ENCODE results near the gene RBM34.

RBM34 gene

DNA sequence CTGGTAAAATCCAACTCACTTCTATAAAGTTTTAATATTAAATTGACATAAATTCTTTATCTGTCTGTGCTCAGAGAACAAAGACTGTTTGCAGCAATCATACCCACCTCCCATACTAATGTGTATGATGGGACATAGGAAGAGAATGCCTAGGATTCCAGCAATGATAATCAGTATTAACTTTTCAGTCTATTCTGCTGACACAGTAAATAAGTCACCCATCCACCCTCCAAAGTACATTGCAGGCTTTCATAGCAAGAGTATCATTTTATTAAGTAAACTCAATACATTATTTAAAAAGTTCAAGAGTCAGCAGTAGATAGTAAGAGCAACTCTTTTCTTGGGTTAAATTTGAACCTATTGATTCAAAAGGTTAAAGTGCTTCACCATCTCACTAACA, 8.8 kb downstream of the RBM34 start:
- DNase-seq: no peak

DNA sequence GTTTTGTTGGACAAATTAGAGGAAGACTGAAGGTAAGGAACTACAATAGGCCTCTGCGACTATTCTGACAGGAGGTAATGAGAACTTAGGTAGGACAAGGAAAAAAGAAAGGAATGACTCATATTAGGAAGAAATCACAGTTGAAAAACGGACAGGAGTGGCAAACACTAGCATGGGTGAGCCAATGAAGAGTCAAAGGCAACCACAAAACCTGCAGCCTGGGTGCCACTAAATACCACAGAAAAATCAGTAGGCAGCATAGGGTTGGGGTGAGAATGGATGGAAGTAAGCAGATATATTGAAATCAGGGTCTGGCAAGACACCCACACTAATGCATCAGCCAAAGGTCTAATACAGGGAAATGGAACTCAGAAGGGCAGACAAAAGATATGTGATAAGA, 10.0 kb downstream of the RBM34 start:
- DNase-seq: no peak

DNA sequence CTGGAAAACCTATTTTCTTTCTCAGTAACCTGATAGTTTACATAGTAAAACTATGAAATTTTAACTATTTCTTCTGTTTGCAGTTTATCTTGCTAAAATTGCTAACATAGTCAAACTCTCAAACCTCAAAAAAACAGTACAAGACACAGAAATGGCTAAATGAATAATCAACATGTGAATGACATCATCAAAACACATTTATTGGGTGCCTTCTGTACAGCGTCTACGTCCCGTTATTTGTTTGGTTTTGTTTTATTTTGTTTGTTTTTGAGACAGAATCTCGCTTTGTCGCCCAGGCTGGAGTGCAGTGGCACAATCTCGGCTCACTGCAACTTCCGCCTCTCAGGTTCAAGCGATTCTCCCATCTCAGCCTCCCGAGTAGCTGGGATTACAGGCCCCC, 11.2 kb downstream of the RBM34 start:
- no peak for DNase-seq

DNA sequence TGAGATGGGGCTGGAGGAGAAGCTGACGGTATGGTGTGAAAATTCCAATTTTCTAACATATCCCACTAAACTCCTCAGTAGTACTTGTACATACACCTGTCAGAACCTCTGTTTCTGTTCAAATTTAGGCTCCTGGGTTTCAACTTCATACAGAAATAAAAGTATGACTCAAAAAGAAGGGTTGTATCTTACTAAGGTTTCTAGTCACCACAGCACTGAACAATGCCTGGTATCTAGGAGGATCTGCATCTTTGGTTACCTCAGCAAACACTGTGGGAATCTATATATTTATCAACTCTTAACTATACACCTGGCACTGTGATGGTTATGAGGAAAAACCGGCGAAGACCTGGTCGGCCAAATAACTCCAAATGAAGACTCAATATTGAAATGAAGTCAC, 13.8 kb downstream of the RBM34 start:
- DNase-seq: no peak

DNA sequence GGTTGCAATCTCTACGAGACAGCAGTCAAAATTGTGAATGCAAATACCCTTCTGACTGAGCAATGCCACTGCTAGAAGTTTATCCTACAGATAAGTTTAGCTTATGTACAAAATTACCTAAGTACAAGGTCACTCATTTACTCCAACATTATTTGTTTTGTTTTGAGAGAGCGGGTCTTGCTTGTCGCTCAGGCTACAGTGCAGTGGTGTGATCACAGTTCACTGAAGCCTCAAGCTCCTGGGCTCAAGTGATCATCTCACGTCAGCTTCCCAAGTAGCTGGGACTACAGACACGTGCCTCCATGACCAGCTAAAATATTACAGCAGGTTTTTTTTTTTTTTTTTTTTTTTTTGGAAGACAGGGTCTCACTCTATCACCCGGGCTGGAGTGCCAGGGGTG, 15.4 kb downstream of the RBM34 start:
- no peak for DNase-seq

DNA sequence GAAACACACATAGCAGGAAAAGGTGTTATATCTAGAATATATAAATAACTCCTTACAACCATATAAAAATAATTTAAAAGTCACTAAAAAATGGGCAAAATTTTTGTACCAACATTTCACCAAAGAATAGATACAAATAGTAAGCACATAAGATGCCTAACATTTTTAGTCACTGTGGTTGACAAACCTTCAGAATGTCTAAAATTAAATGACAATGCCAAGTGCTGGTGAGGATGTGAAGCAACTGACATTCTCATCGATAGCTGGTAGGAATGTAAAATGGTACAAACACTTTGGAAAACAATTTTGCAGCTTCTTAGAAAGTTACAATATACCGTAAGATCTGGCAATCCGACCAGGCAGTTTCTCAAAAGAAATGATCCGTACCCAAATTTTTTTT, 18.1 kb downstream of the RBM34 start:
- DNase-seq: no peak

DNA sequence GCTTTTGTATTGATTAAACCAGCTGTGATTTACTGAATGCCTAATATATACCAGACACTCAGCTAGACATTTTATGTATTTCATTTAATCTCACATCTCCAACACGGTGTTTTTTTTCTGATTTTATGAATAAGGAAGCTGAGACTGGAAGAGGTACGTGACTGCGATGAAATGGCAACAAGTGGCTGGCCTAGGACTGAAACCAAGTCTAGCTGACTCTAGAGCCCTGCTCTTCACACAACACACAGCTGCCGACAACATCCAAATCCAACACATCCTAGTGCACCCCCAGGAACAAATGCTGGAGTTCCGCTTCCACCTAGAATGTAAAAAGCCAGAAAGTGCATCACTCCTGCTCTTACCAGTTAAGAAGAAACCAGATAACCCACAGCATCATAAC, 21.7 kb downstream of the RBM34 start:
- DNase-seq: no peak

DNA sequence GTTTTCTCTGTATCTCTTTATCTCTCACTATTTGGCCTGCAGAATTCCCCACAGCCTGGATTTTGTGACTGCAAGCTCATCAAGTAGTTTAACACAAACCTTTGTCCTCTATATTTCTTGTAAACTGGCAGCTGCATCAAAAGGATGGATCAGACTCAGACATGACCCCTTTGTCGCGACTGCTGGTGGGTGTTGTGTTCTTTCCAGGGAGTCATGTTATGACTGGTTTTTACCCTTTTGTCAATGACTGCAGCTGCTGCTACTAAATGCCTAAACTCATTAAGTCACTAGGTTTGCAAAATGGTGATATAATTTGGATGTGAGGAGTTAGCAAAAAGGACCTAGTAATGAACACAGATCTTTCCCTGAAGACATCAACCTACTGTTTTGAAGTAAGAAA, 22.2 kb downstream of the RBM34 start:
- no peak for DNase-seq

DNA sequence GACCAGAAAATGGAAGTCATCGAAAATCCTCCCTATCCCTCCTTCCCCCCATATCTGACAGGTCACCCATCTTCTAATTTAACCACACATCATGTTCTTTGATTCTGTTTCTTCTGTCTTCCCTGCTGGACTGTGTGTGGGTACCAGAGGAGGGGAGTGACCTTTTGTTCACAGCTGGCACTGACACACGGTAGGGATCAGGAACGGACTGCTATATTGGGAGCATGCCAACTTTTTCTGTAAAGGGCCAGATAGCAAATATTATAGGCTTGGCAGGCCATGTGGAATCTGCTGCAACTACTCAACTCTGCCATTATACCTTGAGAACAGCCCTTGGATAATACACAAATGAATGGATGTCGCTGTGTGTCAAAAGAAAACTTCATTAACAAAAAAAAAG, 24.9 kb downstream of the RBM34 start:
- DNase-seq: no peak

DNA sequence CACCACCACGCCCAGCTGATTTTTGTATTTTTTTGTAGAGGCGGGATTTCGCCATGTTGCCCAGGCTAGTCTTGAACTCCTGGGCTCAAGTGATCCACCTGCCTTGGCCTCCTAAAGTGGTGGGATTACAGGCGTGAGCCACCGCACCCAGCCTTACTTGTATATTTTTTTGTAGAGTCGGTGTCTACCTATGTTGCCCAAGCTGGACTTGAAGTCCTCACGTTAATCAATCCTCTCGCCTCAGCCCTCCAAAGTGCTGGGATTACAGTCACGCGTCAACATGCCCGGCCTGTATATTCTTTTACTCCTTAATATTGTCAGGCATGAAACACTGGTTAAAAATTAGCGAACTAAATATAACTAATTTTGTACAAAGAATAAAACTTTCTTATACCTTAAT, 26.9 kb downstream of the RBM34 start:
- no peak for DNase-seq

DNA sequence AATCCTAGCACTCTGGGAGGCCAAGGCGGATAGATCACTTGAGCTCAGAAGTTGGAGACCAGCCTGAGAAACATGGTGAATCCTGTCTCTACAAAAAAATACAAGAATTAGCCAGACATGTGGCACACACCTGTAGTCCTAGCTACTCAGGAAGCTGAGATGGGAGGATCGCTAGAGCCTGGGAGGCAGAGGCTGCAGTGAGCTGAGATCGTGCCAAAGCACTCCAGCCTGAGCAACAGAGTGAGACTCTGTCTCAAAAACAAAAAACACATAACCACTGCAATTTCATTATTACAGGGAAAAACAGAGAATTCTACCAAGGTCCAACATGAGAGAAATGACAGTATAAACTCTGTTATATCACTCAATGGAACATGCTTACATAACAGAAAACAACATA, 28.0 kb downstream of the RBM34 start:
- no peak for DNase-seq

DNA sequence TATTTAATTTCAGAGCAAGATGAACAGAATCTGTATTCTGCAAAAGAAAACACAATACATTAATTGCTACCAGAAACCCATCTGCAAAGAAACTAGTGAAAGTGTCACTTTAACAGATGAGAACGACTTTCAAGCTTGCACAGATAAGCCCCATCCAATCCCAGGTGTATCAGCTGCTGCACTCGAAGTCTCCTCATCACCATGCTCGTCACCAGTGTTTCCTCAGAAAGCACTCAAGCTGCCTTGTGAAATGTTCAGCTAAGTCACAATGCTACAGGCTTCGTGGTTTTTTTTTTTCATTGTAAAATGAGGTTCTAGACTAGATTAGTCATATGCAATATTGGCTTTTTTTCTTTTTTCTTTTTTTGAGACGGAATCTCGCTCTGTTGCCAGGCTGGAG, 29.1 kb downstream of the RBM34 start:
- no peak for DNase-seq

DNA sequence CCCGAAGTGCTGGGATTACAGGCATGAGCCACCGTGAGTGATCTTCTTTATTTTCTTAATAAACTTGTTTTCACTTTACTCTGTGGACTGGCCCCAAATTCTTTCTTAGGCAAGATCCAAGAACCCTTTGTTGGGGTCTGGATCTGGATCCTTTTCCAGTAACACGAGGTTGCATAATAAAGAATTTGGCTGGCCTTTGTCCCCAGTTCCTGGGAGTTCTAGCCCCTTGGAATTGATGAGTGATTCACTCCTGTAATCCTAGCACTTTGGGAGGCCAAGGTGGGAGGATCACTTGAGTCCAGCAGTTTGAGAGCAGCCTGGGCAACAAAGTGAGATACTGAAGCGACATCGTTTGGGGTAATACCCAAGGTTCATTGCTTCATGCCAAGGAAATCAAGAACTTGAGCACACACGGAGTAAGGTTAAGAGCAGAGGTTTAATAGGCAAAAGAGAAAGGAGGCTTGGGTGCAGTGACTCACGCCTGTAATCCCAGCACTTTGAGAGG, 30.2 kb downstream of the RBM34 start:
- no peak for DNase-seq

DNA sequence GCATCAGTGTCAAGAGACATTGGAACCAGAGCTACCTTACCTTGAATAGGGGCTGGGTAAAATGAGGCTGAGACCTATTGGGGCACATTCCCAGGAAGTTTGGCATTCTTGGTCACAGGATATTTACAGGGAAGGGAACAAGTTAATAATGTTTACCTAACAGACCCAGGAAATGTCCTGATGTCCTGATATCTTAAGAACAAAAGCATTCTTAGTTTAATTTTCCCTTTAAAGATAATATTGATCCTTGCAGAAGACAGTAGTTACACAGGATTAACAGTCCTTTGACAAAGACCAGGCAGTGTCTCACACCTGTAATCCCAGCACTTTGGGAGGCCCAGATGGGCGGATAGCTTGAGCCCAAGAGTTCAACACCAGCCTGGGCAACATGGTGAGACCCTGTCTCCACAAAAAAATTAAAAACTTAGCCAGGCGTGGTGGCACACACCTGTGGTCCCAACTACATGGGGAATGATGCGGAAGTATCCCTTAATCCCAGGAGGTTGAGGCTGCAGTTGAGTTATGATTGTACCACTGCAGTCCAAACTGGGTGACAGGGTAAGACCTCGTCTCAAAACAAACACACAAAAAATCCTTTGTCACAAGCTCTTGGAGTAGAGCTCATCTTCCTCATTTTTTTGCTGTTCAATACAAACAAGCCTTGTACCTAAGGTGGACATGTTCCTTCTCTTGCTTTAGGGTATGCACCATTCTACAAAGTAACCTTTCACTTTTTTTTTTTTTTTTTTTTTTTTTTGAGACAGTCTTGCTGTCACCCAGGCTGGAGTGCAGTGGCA, 31.1 kb downstream of the RBM34 start:
- DNase-seq: no peak

DNA sequence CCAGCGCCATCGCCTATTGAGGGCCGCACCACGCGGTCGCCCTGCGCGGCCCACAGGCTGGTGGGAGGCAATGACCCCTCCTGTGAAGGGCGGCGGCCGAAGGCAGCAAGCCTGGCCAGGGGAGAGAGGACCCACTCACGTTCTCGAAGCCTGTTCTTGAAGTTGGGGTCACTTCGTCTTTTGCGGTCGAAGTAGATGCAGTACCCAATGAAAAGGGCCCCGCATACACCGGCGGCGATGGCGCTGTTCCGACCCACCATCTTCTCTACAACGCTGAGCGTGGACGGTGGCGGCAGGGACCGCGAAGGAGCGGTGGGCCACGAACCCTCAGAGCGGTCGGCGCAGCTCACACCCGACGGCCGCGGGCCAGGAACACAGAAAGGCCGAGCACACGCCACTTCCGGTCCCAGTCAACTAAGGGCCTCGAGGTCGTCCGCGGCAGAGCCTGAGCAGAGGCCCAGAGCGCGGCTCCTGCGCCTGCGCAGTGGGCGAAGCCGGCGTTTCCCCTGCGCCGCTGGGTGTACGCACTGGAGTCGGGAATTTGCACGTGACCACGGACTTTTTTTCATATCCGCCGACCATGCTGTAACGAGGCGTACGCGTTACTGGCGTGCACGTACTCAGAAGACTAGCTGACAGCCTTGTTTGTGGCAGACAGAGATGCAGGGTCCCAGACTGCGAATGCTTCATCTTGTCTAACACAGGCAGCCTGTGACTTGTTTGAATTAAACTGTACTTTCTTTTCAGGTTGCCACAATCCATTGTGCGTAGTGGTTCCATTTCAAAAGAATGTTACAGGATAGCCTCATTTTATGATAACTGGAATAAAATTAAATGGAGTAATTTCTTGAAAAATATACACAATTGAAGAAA, 32.4 kb downstream of the RBM34 start, which contains the start of gene TOMM20:
Gene TOMM20 (minus strand): TSS at position 382 of the 873 bp plus-strand sequence. CDS start 122 bp downstream, at position 260.
- DNase-seq: peak; percentile 88

DNA sequence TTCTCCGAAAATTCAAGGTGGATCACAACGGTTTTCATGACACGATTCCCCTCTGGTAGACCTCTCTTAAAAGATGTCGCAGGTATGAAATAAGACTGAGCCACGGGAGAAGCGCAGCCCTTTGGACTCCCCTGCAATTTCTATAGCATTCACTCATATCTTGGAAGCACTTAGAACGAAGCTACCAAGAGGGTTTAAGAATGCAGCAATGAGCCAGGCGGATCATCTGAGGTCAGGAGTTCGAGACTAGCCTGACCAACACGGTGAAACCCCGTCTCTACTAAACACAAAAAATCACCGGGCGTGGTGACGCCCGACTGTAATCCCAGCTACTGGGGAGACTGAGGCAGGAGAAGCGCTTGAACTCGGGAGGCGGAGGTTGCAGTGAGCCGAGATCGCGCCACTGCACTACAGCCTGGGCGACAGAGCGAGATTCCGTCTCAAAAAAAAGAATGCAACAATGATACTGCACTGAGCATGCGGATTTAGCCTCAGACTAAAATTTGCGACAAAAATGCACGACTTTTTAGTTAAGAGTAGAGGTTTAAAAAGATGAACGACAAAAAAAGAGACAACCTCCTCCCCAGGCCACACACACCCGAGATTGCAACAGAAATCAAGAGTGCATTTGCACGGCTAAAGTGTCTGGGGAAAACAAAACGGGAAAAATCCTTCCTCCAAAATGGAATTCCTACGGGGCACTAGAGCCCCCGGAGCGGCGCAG, 33.2 kb downstream of the RBM34 start:
- DNase-seq: no peak

DNA sequence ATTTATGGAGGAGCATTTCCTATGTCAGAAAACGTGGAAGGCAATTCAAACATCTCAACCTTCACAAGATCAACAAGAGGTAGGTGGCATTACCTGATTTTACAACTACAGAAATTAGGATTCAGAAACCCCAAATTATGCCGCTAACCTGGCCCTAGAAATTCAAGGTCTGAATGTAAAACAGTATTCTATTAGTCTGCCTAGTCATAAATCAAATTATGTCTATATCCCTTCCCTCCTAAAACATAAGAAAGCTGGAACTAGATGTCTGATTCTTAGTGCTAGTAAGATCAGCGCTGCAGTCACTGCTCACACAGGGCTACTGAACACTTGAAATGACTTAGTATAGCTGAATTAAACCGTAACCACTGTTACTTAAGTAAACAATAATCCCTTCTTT, 33.8 kb downstream of the RBM34 start:
- DNase-seq: no peak

DNA sequence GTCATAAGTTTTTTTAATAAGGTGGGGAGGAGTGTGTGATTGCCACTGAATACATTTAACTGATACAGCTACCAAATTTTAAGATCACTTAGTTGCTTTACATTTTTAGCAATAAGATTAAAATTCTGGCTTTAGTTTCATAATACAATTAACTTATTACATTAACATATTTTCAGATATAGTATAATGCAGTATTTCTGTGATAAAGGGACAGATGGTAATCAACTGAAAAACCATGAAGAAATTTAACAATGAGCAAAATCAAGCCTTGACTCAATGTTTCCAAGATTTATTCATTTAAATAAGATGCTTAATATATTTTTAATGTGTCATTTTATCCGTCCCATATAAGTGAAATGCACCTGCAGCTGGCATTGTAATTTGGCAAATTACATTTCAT, 36.4 kb downstream of the RBM34 start:
- DNase-seq: no peak

DNA sequence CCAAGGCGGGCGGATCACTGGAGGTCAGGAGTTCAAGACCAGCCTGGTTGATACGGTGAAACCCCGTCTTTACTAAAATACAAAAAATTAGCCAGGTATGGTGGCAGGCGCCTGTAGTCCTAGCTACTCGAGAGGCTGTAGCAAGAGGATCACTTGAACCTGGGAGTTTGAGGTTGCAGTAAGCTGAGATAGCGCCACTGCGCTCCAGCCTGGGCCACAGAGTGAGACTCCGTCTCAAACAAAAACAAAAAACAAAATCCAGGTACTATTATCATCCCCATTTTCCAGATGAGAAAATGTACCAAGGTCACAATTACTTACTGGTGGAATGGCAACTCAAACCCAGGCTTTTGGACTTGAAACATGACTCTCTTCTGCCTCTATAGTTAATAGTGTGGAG, 36.9 kb downstream of the RBM34 start:
- no peak for DNase-seq

DNA sequence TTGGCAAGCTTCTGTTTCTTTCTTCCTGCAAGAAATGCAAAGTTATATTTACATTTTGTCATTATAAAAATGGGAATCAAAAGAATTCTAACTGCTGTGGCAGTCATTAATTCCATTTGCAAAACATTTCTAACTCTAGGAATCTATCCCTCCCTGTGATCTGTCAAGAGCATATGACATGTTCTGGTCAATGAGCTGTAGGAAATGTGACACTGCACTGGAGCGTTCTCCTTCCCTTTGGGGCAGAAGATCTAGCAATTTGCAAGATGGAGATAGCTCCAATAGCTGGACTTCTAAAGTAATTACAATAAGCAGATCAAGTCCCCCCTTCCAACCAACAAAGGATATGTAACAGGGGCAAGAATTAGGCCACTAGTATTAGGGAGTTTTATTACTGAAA, 38.7 kb downstream of the RBM34 start:
- no peak for DNase-seq

DNA sequence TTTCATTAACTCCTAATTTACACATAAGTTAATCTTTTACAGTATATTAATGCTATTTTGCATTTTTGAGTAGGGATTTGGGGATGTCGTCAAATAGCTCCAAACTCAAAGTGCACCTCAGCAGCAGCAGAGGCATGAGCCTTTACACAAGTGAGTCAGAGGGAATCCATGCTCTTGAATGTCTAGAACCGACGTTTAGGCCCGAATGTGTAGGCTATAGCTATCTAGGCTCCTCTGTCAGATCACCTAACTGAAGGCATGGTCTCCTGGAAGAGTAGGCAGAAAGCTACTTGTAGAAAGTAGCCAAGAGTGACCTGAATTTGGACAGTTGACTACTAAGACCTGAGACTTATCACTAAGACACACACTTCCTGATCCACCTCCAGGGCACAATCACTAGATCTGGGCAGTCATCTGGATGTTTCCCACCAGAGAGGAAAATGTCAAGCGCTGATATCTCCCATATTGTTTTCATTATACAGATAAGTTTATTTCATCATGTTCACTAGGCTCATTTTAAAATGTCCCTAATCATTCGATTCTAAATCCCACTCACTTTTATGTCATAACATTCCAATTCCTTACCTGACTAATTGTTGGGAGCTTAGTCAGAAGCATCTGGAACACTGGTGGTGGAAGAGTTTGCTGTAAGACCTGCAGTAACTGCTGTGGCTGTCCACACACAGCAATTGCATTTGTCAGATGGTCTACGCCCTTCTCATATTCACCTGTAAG, 47.7 kb downstream of the RBM34 start:
- DNase-seq: no peak

DNA sequence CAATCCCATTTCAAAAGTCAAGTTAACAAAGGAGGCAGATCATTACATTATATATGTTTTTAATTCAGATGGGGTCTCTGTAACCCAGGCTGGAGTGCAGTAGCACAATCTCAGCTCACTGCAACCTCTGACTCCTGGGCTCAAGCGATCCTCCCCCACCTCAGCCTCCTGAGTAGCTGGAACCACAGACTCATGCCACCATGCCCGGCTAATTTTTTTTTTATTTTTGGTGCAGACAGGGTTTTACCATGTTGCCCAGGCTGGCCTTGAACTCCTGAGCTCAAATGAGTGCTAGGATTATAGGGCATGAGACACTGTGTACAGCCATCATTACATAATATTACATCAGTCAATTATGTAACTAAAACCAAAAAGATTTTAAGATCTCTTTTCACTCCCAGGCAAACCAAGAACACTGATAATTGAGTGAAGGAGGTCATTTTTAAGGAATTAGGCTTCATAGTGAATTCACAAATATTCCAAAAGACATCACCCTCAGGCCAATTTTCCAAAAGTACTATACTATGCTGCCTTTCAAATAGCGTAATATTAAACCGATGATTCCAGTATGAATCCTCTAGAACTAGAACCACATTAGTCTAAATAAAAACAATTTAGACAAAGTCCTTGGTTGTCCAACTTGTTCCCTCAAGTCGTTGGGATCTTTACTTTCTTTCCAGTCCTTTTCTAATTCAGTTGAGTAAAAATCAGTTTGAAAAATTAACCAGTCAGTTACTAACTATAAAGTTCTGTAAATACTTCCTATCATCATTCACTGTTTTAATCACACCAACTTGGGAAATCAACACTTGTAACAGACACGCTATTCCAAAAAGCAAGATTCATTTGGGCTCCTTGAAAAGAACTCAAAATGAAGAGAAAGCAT, 48.5 kb downstream of the RBM34 start:
- no peak for DNase-seq
